IMR-90 (cell line): ENCODE results near the gene ZNF408. TPM values are rescaled to one million over a fixed set of nuclear protein-coding genes. Genes with fewer than 3 reads are reported as not detected.
A peak's percentile ranks its signal among the peaks of the same experiment; 100 is the strongest.

Source experiments
- ATAC-seq: fragments of 200-7000 bp; cut with Tn5 transposase; 2 replicates; pipeline ENCODE4 v1.9.1; 2020; ENCODE audit warnings: low read depth, mild to moderate bottlenecking, moderate library complexity
- BruUV-seq: library from RNA; stranded (reverse); fragments of 400-500 nt; replicated peaks from 2 replicates; lab custom pipeline; 2021; lab: Mats Ljungman, UMichigan
- CTCF ChIA-PET: fragments of 300-600 bp; formaldehyde crosslinking; extraction: SDS; loops from one replicate; lab custom pipeline; 2021; ENCODE audit warnings: antibody characterized with exemption; lab: Yijun Ruan, JAX
- POLR2A ChIA-PET: fragments of 300-600 bp; sonication (Branson Sonifier 250); formaldehyde crosslinking; loops from one replicate; lab custom pipeline; 2022; ENCODE audit warnings: antibody characterized with exemption; ENCODE audit not compliant: unreplicated experiment; lab: Charles Lee
- DNase-seq: peaks from one replicate; pipeline ENCODE4 v3.0.0; 2013
- H2AFZ ChIP-seq: replicated peaks from 2 replicates; pipeline ENCODE3; 2013; ENCODE audit warnings: low read length, mild to moderate bottlenecking; ENCODE audit not compliant: poor library complexity
- H2AK5ac ChIP-seq: 2 replicates; pipeline ENCODE4 v1.6.1; 2013; ENCODE audit warnings: low read depth, low read length, inconsistent platforms
- H2AK9ac ChIP-seq: replicated peaks from 2 replicates; pipeline ENCODE3; 2013; ENCODE audit warnings: mild to moderate bottlenecking, low read depth, low read length, moderate library complexity; ENCODE audit not compliant: poor library complexity
- H2BK120ac ChIP-seq: 2 replicates; pipeline ENCODE4 v1.6.1; 2013; ENCODE audit warnings: low read depth, low read length, inconsistent platforms
- H2BK15ac ChIP-seq: 3 replicates; pipeline ENCODE4 v1.6.1; 2013; ENCODE audit warnings: low read depth, low read length, inconsistent platforms
- H2BK20ac ChIP-seq: 2 replicates; pipeline ENCODE4 v1.6.1; 2013; ENCODE audit warnings: low read depth, mild to moderate bottlenecking, inconsistent platforms, low read length, moderate library complexity
- H2BK5ac ChIP-seq: 2 replicates; pipeline ENCODE4 v1.6.1; 2013; ENCODE audit warnings: mild to moderate bottlenecking, low read depth, low read length, inconsistent platforms; ENCODE audit not compliant: poor library complexity, severe bottlenecking
- H3K14ac ChIP-seq: replicated peaks from 2 replicates; pipeline ENCODE4 v1.6.1; 2013; ENCODE audit warnings: low read depth, low read length, inconsistent platforms
- H3K18ac ChIP-seq: 2 replicates; pipeline ENCODE4 v1.6.1; 2013; ENCODE audit warnings: low read depth, low read length, control low read depth
- H3K23ac ChIP-seq: 2 replicates; pipeline ENCODE4 v1.6.1; 2013; ENCODE audit warnings: low read depth, low read length, inconsistent platforms
- H3K27ac ChIP-seq: 2 replicates; pipeline ENCODE4 v1.5.1; 2013; ENCODE audit warnings: mild to moderate bottlenecking, control low read depth, low read length; ENCODE audit not compliant: insufficient read depth
- H3K27me3 ChIP-seq: 2 replicates; pipeline ENCODE4 v1.6.1; 2013; ENCODE audit warnings: low read length; ENCODE audit not compliant: control insufficient read depth, insufficient read depth
- H3K36me3 ChIP-seq: 2 replicates; pipeline ENCODE4 v1.6.1; 2013; ENCODE audit warnings: low read length, mixed read lengths; ENCODE audit not compliant: control insufficient read depth, insufficient read depth
- H3K4ac ChIP-seq: 2 replicates; pipeline ENCODE4 v1.6.1; 2013; ENCODE audit warnings: low read depth, low read length, inconsistent platforms
- H3K4me1 ChIP-seq: 2 replicates; pipeline ENCODE4 v1.6.1; 2013; ENCODE audit warnings: low read length, mixed read lengths; ENCODE audit not compliant: control insufficient read depth, insufficient read depth
- H3K4me2 ChIP-seq: 2 replicates; pipeline ENCODE4 v1.6.1; 2013; ENCODE audit warnings: low read depth, mild to moderate bottlenecking, control low read depth, low read length, moderate library complexity
- H3K4me3 ChIP-seq: 2 replicates; pipeline ENCODE4 v1.5.1; 2013; ENCODE audit warnings: low read depth, mild to moderate bottlenecking, control low read depth, low read length, moderate library complexity; ENCODE audit not compliant: insufficient read depth
- H3K56ac ChIP-seq: 2 replicates; pipeline ENCODE4 v1.6.1; 2013; ENCODE audit warnings: low read length, inconsistent platforms; ENCODE audit not compliant: insufficient read depth; ENCODE audit errors: extremely low read depth
- H3K79me1 ChIP-seq, 2 experiments: 2 replicates each; pipeline ENCODE4 v1.6.1; 2013; ENCODE audit warnings: low read length in 2 of 2, inconsistent platforms in 1 of 2, low read depth in 1 of 2
- H3K9ac ChIP-seq: 2 replicates; pipeline ENCODE4 v1.6.1; 2013; ENCODE audit warnings: low read depth, low read length, control low read depth
- H3K9me1 ChIP-seq: 2 replicates; pipeline ENCODE4 v1.6.1; 2013; ENCODE audit warnings: low read length, inconsistent platforms; ENCODE audit not compliant: insufficient read depth
- H3K9me3 ChIP-seq: 2 replicates; pipeline ENCODE4 v1.6.1; 2013; ENCODE audit warnings: low read length; ENCODE audit not compliant: control insufficient read depth, insufficient read depth
- H4K20me1 ChIP-seq: 2 replicates; pipeline ENCODE4 v1.6.1; 2013; ENCODE audit warnings: low read length, inconsistent platforms; ENCODE audit not compliant: insufficient read depth
- H4K5ac ChIP-seq: 2 replicates; pipeline ENCODE4 v1.6.1; 2013; ENCODE audit warnings: mild to moderate bottlenecking, low read depth, low read length, control low read depth
- H4K8ac ChIP-seq, 2 experiments: 2 replicates each; pipeline ENCODE4 v1.6.1; 2013; ENCODE audit warnings: low read depth in 2 of 2, low read length in 2 of 2, control low read depth in 1 of 2, inconsistent platforms in 1 of 2
- H4K91ac ChIP-seq: 2 replicates; pipeline ENCODE4 v1.6.1; 2013; ENCODE audit warnings: low read depth, low read length, inconsistent platforms; ENCODE audit not compliant: insufficient read depth
- BHLHE40 ChIP-seq: fragments of 150-350 bp; IDR thresholded peaks from 2 replicates; pipeline ENCODE4 v1.6.1; 2016; ENCODE audit warnings: mild to moderate bottlenecking, low read depth, low read length
- CHD1 ChIP-seq: IDR thresholded peaks from 2 replicates; pipeline ENCODE4 v1.6.1; 2012; ENCODE audit warnings: low read depth, low read length, improper control_type of control experiment
- CTCF ChIP-seq: conservative IDR thresholded peaks from 2 replicates; pipeline ENCODE4 v1.5.1; 2012; ENCODE audit warnings: mild to moderate bottlenecking, low read depth, low read length, improper control_type of control experiment
- NFE2L2 ChIP-seq: fragments of 150-350 bp; IDR thresholded peaks from 2 replicates; pipeline ENCODE4 v1.6.1; 2016; ENCODE audit warnings: low read depth, mild to moderate bottlenecking, low read length
- RFX5 ChIP-seq: IDR thresholded peaks from 2 replicates; pipeline ENCODE4 v1.8.0; 2012; ENCODE audit warnings: low read depth, mild to moderate bottlenecking, low read length, moderate library complexity
- SMC3 ChIP-seq: fragments of 150-350 bp; IDR thresholded peaks from 2 replicates; pipeline ENCODE4 v1.6.1; 2016; ENCODE audit warnings: low read depth, mild to moderate bottlenecking, antibody characterized with exemption, low read length, moderate library complexity
- WGBS, 2 experiments: methylation state at CpG; one replicate each; pipeline versions ENCODE4 v1.1.5 to v1.1.7; 2013; ENCODE audit warnings: missing lambda C conversion rate in 2 of 2; ENCODE audit not compliant: insufficient read length in 1 of 2; ENCODE audit errors: extremely low coverage in 2 of 2; 5-methylcytosine and 5-hydroxymethylcytosine counted together
- dilution Hi-C: fragments of 300-500 bp; cut with HindIII; formaldehyde crosslinking; loops from one replicate; pipeline ENCODE4 v1.14.3; 2018; ENCODE audit warnings: low sequenced_read_pairs; ENCODE audit not compliant: unreplicated experiment
- in situ Hi-C: fragments of 300-500 bp; cut with MboI; formaldehyde crosslinking; loops from 3 replicates; pipeline ENCODE4 v1.14.3; 2019; ENCODE audit warnings: low sequenced_read_pairs, inconsistent platforms, mixed read lengths
- intact Hi-C: fragments of 100-400 bp; cut with micrococcal nuclease; formaldehyde crosslinking; loops from 2 replicates; pipeline ENCODE4 v1.10.0; 2022
- polyA plus RNA-seq, 3 experiments: library from polyadenylated mRNA; depleted of rRNA; stranded (reverse); fragments of >200 nt; gene quantifications; 2 replicates each; pipeline ENCODE4 v1.2.3, GENCODE V29; 2012; ENCODE audit warnings: low replicate concordance in 1 of 3
- total RNA-seq: library from RNA; depleted of rRNA; stranded (reverse); fragments of >200 nt; gene quantifications from 2 replicates; pipeline ENCODE4 v1.2.3, GENCODE V29; 2012

Gene ZNF408
- total and polyA plus RNA-seq, 2 of the 4 experiments (the other 2 are of a cell fraction), result 9.5 to 11.1 TPM

GRCh38 chr11:46677991-46678740, 22.7 kb upstream of the ZNF408 start:
- H3K27ac ChIP-seq, result no peak overlapping the region
- H3K4me2 ChIP-seq, result no peak overlapping the region
- DNase-seq (peak; percentile 60), ATAC-seq (no peak)
- H2AK5ac ChIP-seq, result no peak overlapping the region
- H3K18ac ChIP-seq, result no peak overlapping the region
- no peak overlapping the region for H2BK120ac ChIP-seq
- H3K79me1 ChIP-seq, result peaks cover under 1 to 17% of the 10 kb centered on the region in 2 experiments; a peak in 2 of 4 replicates
- H4K91ac ChIP-seq, result no peak overlapping the region
- peaks cover 11% of the 10 kb centered on the region for H3K4me1 ChIP-seq
- no peak overlapping the region for H3K14ac ChIP-seq
- intact Hi-C loops, result no loop called here
- 77% methylated on average over 3 of the region's 10 CpGs; no CpG with 5 or more reads in 1 of the 2 experiments for WGBS, 2 experiments
- no peak overlapping the region for H4K8ac ChIP-seq
- H3K9ac ChIP-seq, result no peak overlapping the region
- H2AK9ac ChIP-seq, result no peak overlapping the region
- POLR2A ChIA-PET, result interaction anchor here (0.5 kb wide), 1 partner anchor 583 kb away, joined by 3 read pairs; no protein-coding TSS in a partner anchor
- no peak overlapping the region for H3K23ac ChIP-seq
- TF ChIP-seq RFX5, result no peak
- no peak for TF ChIP-seq CHD1
- no peak for TF ChIP-seq BHLHE40
- no peak for TF ChIP-seq SMC3
- 0 out of 2 replicates have a peak, but pooled peaks have one; percentile 4 for TF ChIP-seq CTCF
- no peak for TF ChIP-seq NFE2L2
- no peak overlapping the region for H2BK15ac ChIP-seq
- H2AFZ ChIP-seq, result no peak overlapping the region
- H3K4ac ChIP-seq, result no peak overlapping the region
- no TSS peak for BruUV-seq
- no peak overlapping the region for H3K56ac ChIP-seq
- H4K20me1 ChIP-seq, result peaks cover 7% of the 10 kb centered on the region; the same call in 1 of the 2 replicates
- in situ Hi-C loops, result no loop called here
- H3K27me3 ChIP-seq, result no peaks in the 10 kb centered on the region
- no peak overlapping the region for H2BK20ac ChIP-seq
- H3K9me3 ChIP-seq, result no peaks in the 10 kb centered on the region
- dilution Hi-C loops, result no loop called here
- peaks cover 12% of the 10 kb centered on the region; the same call in 1 of the 2 replicates for H3K9me1 ChIP-seq
- peaks cover 60% of the 10 kb centered on the region for H3K36me3 ChIP-seq
- no peak overlapping the region for H4K5ac ChIP-seq
- no peak overlapping the region for H2BK5ac ChIP-seq
- CTCF ChIA-PET, result no interaction called here
- no peak overlapping the region for H3K4me3 ChIP-seq
